ENCODE measurements around the gene CLEC4M.

GRCh38 chr19:7808108-7808507, 45.1 kb downstream of the CLEC4M start:
- no peak for TF ChIP-seq CTCF (conservative IDR thresholded peaks at IDR 0.05; ENCODE audit: low read depth in 2 of 2)
- TF ChIP-seq REST (IDR thresholded peaks at IDR 0.05; ENCODE audit: unreplicated experiment): no peak
- TF ChIP-seq EZH2 (IDR thresholded peaks at IDR 0.05; ENCODE audit: low read depth, unreplicated experiment): no peak
- TF ChIP-seq CREB1 (CRISPR knock-in tag; IDR thresholded peaks at IDR 0.05; ENCODE audit: low read depth): no peak
- TF ChIP-seq EZH2phosphoT487 (IDR thresholded peaks at IDR 0.05; ENCODE audit: unreplicated experiment): no peak
- TF ChIP-seq POLR2AphosphoS5 (IDR thresholded peaks at IDR 0.05; ENCODE audit: low read depth): no peak
- TF ChIP-seq NANOG (IDR thresholded peaks at IDR 0.05; ENCODE audit: borderline replicate concordance): no peak
- no peak for TF ChIP-seq STAT1 (IDR thresholded peaks at IDR 0.05; ENCODE audit: unreplicated experiment)

Data from GM23338 (cell line).